ENCODE data around the gene PTK6. TPM values are rescaled to one million over a fixed set of nuclear protein-coding genes. Genes with fewer than 3 reads are reported as not detected.
"Not testable (repeated sequence)": the region's sequence is repeated elsewhere in the genome, so short reads cannot be mapped to it uniquely, and the experiment has no call there.

The PTK6 gene
- total RNA-seq, 1 donor from 2014 or later, result 4.9 TPM

DNA sequence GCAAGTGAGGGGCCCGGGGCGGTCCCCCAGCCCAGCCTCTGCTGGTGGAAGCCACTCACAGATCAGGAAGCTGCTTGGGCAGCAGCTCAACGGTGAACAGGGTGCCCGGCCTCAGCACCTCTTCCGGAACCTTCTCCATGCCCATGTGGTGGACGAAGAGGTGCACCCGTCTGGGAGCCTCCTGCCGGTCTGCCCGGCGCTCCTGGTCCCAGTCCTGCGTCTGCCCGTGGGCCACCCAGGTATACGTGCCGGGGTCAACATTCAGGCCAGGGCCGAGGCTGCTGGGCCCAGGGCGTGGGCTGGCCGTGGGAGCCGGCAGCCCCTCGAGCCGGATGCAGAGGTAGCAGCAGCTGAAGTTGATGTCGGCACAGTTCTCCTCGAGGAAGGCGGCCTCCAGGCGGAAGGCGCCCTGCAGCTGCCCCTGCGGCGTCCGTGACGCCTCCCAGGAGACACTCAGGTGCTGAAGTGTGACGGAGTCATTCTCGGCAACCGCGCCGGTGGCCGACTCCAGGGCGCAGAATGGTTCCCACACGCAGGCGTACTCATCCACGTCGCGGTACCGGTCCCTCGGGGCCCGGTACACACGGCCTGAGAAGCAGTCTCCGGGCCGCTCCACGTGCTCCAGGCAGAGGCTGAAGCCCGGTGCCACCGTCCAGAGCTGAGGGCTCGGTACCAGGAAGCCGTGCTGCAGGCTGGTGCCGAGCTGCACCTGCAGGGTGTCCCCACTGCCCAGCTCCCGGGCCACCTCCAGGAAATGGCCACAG, 25.5 kb upstream of the PTK6 start:
- Histone ChIP-seq H3K27ac (no peak overlapping the region), H3K4me3 (no peak overlapping the region), H3K9me3 (no peaks in the 10 kb centered on the region), H3K4me1 (no peaks in the 10 kb centered on the region), H3K27me3 (no peaks in the 10 kb centered on the region), H3K36me3 (peaks cover 59% of the 10 kb centered on the region)
- TF ChIP-seq, protein P1, sequence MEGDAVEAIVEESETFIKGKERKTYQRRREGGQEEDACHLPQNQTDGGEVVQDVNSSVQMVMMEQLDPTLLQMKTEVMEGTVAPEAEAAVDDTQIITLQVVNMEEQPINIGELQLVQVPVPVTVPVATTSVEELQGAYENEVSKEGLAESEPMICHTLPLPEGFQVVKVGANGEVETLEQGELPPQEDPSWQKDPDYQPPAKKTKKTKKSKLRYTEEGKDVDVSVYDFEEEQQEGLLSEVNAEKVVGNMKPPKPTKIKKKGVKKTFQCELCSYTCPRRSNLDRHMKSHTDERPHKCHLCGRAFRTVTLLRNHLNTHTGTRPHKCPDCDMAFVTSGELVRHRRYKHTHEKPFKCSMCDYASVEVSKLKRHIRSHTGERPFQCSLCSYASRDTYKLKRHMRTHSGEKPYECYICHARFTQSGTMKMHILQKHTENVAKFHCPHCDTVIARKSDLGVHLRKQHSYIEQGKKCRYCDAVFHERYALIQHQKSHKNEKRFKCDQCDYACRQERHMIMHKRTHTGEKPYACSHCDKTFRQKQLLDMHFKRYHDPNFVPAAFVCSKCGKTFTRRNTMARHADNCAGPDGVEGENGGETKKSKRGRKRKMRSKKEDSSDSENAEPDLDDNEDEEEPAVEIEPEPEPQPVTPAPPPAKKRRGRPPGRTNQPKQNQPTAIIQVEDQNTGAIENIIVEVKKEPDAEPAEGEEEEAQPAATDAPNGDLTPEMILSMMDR (IDR thresholded peaks at IDR 0.05), result no peak
- no peak for ATAC-seq
- intact Hi-C loops (cut with DNase I), result no loop called here
- no peak for DNase-seq

DNA sequence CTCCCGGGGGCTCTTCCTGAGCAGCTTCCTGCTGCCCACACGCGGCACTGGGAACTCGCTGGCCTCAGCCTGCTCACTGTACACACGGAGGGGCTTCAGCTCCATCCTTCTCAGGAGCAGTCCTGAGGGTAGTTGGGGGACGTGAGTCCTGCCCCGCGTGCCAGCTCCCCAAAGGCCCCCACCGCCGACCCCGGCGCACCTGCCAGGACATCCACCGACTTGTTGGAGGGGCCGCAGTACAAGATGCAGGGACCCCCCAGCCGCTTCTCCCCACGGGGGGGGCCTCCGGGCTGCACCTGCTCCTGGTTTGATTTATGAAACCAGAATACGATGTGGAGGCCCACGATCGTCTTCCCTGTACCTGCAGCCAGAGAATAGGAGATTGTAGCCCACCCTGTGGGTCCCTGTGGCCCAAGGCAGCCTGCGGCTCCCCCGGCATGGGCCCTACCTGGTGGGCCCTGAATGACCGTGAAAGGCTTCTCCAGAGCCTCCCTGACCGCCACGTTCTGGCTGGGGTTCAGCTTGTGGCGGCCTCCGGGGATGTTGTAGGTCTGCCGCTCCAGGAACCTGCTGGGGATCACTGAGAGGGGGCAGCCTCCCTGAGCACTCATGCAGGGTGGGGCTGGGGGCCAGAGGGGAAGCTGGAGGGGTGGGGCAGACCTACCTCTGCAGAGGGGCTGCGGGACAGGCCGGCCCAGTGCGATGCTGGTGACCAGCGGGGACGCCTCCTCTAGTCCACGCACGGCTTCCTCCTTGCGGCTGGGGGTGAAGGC, 24.6 kb upstream of the PTK6 start:
- DNase-seq, result no peak
- Histone ChIP-seq H3K27ac (no peak overlapping the region), H3K27me3 (no peaks in the 10 kb centered on the region), H3K4me1 (no peaks in the 10 kb centered on the region), H3K9me3 (no peaks in the 10 kb centered on the region), H3K4me3 (no peak overlapping the region), H3K36me3 (peaks cover 59% of the 10 kb centered on the region)
- intact Hi-C loops (cut with DNase I), result no loop called here
- TF ChIP-seq, protein P1 (IDR thresholded peaks at IDR 0.05), result no peak
- ATAC-seq, result no peak

DNA sequence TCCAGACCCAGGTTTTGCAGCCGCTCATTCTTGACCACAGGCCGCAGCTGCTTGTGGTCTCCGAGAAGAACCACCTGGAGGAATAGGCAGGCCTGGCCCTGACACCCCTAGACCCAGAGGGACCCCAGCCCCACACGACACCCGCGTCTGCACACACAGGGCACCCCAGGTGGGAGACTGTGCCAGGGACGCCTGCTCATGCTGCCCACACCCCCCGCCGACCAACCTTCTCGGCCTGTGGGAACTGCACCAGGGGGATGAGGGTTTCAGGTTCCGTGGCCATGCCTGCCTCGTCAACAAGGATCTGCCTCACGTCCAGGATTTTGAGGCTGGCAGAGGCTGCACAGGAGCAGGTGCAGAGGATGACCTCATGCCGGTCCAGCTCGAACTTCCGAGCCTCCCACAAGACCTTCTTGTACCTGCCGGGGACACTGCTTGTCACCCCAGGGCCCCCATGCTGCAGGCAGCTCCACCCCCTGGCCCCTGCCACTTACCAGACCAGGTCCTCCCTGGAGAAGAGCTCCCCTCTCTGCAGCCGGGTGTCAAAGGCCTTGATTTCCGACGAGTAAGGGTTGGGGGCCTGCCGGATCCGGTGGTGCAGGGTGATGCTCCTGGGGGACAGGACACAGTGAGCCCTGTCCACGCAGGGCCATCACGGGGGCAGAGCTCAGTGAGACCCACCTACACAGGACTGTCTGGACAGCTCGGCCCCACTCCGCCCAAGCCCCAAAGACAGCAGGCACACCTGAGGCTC, 23.9 kb upstream of the PTK6 start:
- Histone ChIP-seq H3K4me3 (no peak overlapping the region), H3K9me3 (no peaks in the 10 kb centered on the region), H3K27me3 (no peaks in the 10 kb centered on the region), H3K27ac (no peak overlapping the region), H3K4me1 (no peaks in the 10 kb centered on the region), H3K36me3 (peaks cover 59% of the 10 kb centered on the region)
- DNase-seq (no peak), ATAC-seq (no peak)
- TF ChIP-seq, protein P1 (IDR thresholded peaks at IDR 0.05), result no peak
- intact Hi-C loops (cut with DNase I), result no loop called here

DNA sequence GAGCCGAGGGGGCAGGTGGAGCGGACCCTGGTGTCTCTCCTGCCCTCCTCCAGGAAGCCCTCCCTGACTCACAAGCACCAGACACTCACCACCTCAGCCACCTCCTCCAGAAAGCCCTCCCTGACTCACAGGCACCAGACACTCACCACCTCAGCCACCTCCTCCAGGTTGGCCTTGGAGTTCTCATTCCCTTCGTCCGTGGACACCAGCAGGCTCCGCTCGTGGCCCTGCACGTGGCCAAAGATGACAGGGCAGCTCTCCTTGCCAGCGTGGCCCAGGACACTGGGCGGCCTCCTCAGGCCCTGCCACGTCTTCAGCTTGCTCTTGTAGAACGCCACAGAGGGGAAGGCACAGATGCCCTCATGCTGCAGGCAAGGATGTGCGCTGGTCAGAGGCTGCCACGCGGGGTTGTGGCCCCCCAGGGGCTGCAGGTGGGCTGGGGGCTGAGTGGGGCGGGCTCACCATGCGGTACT, 23.2 kb upstream of the PTK6 start:
- ATAC-seq (no peak), DNase-seq (no peak)
- Histone ChIP-seq H3K36me3 (peaks cover 59% of the 10 kb centered on the region), H3K9me3 (no peaks in the 10 kb centered on the region), H3K27me3 (no peaks in the 10 kb centered on the region), H3K27ac (no peak overlapping the region), H3K4me1 (no peaks in the 10 kb centered on the region), H3K4me3 (no peak overlapping the region)
- intact Hi-C loops (cut with DNase I), result no loop called here
- TF ChIP-seq, protein P1 (IDR thresholded peaks at IDR 0.05), result no peak

DNA sequence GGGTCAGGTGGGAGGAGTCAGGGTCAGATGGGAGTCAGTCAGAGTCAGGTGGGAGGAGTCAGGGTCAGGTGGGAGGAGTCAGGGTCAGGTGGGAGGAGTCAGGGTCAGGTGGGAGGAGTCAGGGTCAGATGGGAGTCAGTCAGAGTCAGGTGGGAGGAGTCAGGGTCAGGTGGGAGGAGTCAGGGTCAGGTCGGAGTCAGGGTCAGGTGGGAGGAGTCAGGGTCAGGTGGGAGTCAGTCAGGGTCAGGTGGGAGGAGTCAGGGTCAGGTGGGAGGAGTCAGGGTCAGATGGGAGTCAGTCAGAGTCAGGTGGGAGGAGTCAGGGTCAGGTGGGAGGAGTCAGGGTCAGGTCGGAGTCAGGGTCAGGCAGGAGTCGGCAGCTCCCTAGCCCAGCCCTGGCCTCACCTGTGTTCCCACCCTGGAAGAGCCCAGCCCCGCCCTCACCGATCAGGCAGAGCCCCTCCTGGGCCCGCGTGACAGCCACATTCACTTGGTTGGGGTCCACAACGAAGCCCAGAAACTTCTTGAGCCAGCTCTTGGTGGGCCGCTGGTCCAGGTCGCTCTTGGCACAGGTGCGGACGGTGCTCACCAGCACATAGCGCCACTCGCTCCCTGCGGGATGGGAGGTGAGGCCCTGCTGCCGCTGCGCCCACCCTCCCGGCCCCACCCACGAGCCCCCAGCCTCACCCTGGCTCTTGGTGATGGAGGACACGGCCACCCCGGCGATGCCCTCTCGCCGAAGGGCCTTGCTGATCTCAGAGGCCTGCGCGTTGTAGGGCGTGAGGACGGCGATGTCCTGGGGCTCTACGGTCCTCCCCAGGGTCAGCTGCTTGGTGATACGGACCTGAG, 22.5 kb upstream of the PTK6 start:
- H3K27ac ChIP-seq, result not testable (repeated sequence)
- peaks cover 58% of the 10 kb centered on the region for H3K36me3 ChIP-seq

More for the DNA sequence above, 22.5 kb upstream of the PTK6 start:
- DNase-seq; H3K4me1 ChIP-seq; ATAC-seq; H3K9me3 ChIP-seq; H3K4me3 ChIP-seq; intact Hi-C loops (cut with DNase I); H3K27me3 ChIP-seq: not testable (repeated sequence)

All from upper lobe of right lung (tissue), 1 donor.